ENCODE results near the gene CPVL. TPM values are rescaled to one million over a fixed set of nuclear protein-coding genes. Genes with fewer than 3 reads are reported as not detected.
A peak's percentile ranks its signal among the peaks of the same experiment; 100 is the strongest.

Gene CPVL
- total RNA-seq, 4 donors from 2014 or later, result 8.0 to 28.5 (median 11.3) TPM

GRCh38 chr7:29145553-29146056 lies 732 bp downstream of the CPVL start:
- no peaks in the 10 kb centered on the region for H3K36me3 ChIP-seq
- H3K4me3 ChIP-seq, result peak overlapping the region; percentile 44 to 54 (median 48)
- no peak for DNase-seq (ENCODE audit: extremely low spot score)
- peak overlapping the region in 1 of 4 donors; percentile 38 for H3K27ac ChIP-seq (replicated peaks in 1 of 4)
- H3K9me3 ChIP-seq, result no peaks in the 10 kb centered on the region
- intact Hi-C loops (cut with DNase I), result no loop called here
- H3K4me1 ChIP-seq, result peaks cover 0 to 22% (median 16%) of the 10 kb centered on the region in 4 donors
- TF ChIP-seq POLR2AphosphoS5 (IDR thresholded peaks at IDR 0.05), result no peak
- TF ChIP-seq POLR2A (IDR thresholded peaks at IDR 0.05; ENCODE audit: low read depth), result no peak
- TF ChIP-seq CTCF (IDR thresholded peaks at IDR 0.05), result no peak
- no peak for TF ChIP-seq EP300 (IDR thresholded peaks at IDR 0.05)
- WGBS, result 16% methylated on average over 8 of the region's 8 CpGs
- H3K27me3 ChIP-seq, result peaks cover 0 to 62% (median 6%) of the 10 kb centered on the region in 4 donors

GRCh38 chr7:29143751-29144150 lies 2.6 kb downstream of the CPVL start:
- intact Hi-C loops (cut with DNase I), result no loop called here
- H3K4me1 ChIP-seq, result peaks cover 0 to 22% (median 16%) of the 10 kb centered on the region in 4 donors
- peaks cover 0 to 60% (median 6%) of the 10 kb centered on the region in 4 donors for H3K27me3 ChIP-seq
- no peaks in the 10 kb centered on the region for H3K9me3 ChIP-seq
- 86% methylated on average over 2 of the region's 2 CpGs for WGBS
- H3K4me3 ChIP-seq, result no peak overlapping the region
- no peak overlapping the region for H3K27ac ChIP-seq (replicated peaks in 1 of 4)
- TF ChIP-seq POLR2AphosphoS5 (IDR thresholded peaks at IDR 0.05), result no peak
- DNase-seq (ENCODE audit: extremely low spot score), result no peak
- H3K36me3 ChIP-seq, result no peaks in the 10 kb centered on the region

DNA sequence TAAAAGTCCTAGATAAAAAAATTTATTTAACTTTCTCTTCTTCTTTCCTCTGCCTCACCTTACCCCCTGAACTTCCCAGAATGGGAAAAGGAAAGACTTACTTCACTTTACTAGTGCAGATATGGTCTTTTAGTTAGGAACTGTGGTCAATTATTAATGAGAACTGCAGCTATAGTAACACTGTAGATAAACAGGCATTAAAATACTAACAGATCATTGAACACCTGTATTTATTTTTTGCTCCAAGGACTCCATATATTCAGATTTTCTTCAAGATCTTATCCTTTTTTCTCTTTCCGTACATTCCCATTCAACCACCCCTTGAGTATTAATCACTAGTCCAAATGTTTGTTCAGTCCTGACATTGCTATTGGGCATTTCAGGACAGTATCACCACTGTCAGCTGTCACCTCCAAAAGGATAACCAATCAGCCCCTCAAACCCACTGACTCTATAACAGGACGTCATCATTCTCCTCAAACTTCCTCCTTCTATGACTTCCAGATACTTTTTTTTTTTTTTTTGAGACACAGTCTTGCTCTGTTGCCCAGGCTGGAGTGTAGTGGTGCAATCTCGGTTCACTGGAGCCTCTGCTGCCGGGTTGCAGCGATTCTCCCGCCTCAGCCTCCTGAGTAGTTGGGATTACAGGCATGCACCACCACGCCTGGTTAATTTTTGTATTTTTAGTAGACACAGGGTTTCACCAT lies 4.2 kb downstream of the CPVL start:
- H3K4me1 ChIP-seq, result peaks cover 0 to 18% (median 15%) of the 10 kb centered on the region in 4 donors
- DNase-seq (ENCODE audit: extremely low spot score), result no peak
- WGBS, result 76% methylated on average over 7 of the region's 7 CpGs
- H3K27ac ChIP-seq (replicated peaks in 1 of 4), result no peak overlapping the region
- H3K4me3 ChIP-seq, result no peak overlapping the region
- H3K27me3 ChIP-seq, result peaks cover 0 to 48% (median 4%) of the 10 kb centered on the region in 4 donors
- intact Hi-C loops (cut with DNase I), result no loop called here
- no peaks in the 10 kb centered on the region for H3K9me3 ChIP-seq
- H3K36me3 ChIP-seq, result no peaks in the 10 kb centered on the region
- TF ChIP-seq CTCF (IDR thresholded peaks at IDR 0.05) (no peak), POLR2AphosphoS5 (IDR thresholded peaks at IDR 0.05) (no peak), EP300 (IDR thresholded peaks at IDR 0.05) (no peak), POLR2A (IDR thresholded peaks at IDR 0.05; ENCODE audit: low read depth) (no peak)

DNA sequence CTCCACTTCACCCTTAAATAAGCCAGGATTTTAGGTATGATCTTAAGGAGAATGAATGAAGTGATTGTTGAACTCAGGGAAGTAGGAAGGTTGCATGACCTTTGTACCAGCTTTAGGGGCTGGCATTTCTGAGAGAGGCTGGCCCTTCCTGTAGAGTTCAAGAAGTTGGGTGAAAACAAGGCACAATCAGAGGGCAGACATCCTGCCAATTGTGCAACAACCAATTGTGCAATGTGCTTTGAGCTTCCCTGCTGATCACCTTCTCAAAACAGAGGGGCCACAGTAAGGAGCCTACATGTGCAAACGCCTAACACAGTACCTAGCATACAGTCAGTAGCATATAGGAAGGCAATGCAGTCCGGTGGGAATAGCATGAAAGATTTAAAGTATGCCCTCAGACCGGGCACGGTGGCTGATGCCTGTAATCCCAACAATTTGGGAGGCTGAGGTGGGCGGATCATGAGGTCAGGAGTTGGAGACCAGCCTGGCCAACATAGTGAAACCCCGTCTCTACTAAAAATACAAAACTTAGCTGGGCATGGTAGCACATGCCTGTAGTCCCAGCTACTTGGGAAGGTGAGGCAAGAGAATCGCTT lies 5.4 kb downstream of the CPVL start:
- intact Hi-C loops (cut with DNase I), result no loop called here
- TF ChIP-seq POLR2A (IDR thresholded peaks at IDR 0.05; ENCODE audit: low read depth) (no peak), CTCF (IDR thresholded peaks at IDR 0.05) (no peak), POLR2AphosphoS5 (IDR thresholded peaks at IDR 0.05) (no peak), EP300 (IDR thresholded peaks at IDR 0.05) (no peak)
- Histone ChIP-seq H3K4me1 (peaks cover 0 to 7% (median 4%) of the 10 kb centered on the region in 4 donors), H3K36me3 (no peaks in the 10 kb centered on the region), H3K27me3 (peaks cover 0 to 35% (median 0%) of the 10 kb centered on the region in 4 donors), H3K27ac (replicated peaks in 1 of 4) (no peak overlapping the region), H3K9me3 (no peaks in the 10 kb centered on the region), H3K4me3 (no peak overlapping the region)
- no peak for DNase-seq (ENCODE audit: extremely low spot score)
- 87% methylated on average over 7 of the region's 7 CpGs for WGBS

GRCh38 chr7:29139796-29140195 lies 6.5 kb downstream of the CPVL start:
- intact Hi-C loops (cut with DNase I), result no loop called here
- H3K9me3 ChIP-seq, result no peaks in the 10 kb centered on the region
- peaks cover 0 to 27% (median 0%) of the 10 kb centered on the region in 4 donors for H3K27me3 ChIP-seq

More at GRCh38 chr7:29139796-29140195, 6.5 kb downstream of the CPVL start:
- no peaks in the 10 kb centered on the region for H3K4me1 ChIP-seq
- DNase-seq (ENCODE audit: extremely low spot score), result no peak
- no peak for TF ChIP-seq CTCF (IDR thresholded peaks at IDR 0.05)
- no peak for TF ChIP-seq POLR2AphosphoS5 (IDR thresholded peaks at IDR 0.05)
- TF ChIP-seq POLR2A (IDR thresholded peaks at IDR 0.05; ENCODE audit: low read depth), result no peak
- no peak for TF ChIP-seq EP300 (IDR thresholded peaks at IDR 0.05)
- 86% methylated on average over 4 of the region's 4 CpGs for WGBS
- no peak overlapping the region for H3K27ac ChIP-seq (replicated peaks in 1 of 4)
- no peaks in the 10 kb centered on the region for H3K36me3 ChIP-seq
- H3K4me3 ChIP-seq, result no peak overlapping the region
